Raji (cell line): Measurements from ENCODE around the gene TUFM.

Source experiments
- POLR2A ChIP-seq: IDR thresholded peaks from 2 replicates; pipeline ENCODE4 v1.6.1; 2011; ENCODE audit warnings: low read depth, low read length, control low read depth; ENCODE audit not compliant: insufficient read depth

TUFM gene

DNA sequence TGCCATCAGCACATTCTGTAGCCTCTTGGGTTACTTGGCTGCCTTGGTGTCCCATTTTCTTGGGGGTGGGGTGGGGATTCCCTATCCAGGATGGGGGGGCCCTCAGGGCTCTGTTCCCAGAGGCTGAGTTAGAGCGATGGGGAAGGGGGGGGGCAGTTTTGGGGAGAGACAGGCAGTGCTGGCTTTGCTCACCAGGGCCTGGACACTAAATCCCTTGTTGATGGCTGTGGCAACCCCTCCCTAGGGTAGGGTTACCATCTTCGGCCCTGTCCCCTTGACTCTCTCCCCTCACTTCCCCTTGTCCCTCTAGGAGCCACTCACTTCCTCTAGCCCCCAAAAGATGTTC is 31.5 kb upstream of the TUFM start:
- TF ChIP-seq POLR2A: 0 out of 2 replicates have a peak, but pooled peaks have one; percentile 12

DNA sequence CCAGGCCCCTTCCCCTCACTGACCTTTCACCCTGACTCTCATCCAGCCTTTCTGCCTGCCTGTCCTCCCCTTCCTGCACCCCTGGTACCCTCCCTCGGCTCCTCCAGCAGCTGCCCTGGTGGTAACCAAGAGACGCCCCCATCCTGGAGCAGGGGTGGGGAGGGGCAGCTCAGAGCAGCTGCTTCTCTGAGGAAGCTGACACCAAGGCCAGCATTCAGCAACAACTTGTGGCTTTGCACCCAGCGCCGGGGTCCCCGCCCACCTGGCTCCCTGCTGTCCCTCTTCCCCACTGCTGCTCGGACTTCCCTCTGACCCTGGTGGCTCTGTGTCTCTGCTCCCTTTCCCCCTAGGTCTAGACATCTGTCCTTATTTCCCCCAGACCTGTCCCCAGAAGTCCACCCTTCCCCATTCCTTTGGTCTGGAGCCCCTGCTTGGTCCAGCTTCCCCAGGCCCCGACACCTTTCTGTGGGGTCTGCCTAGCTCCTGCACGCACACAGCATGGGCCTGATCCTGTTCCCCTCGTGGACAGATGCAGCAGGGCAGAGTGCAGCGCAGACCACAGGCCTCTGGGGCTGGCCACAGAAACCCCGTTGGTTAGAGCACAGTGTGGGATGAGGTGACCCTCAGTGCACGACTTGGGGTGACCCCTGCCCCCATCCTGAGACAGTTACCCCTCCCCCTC is 31.0 kb upstream of the TUFM start:
- TF ChIP-seq POLR2A: 0 out of 2 replicates have a peak, but pooled peaks have one; percentile 5

DNA sequence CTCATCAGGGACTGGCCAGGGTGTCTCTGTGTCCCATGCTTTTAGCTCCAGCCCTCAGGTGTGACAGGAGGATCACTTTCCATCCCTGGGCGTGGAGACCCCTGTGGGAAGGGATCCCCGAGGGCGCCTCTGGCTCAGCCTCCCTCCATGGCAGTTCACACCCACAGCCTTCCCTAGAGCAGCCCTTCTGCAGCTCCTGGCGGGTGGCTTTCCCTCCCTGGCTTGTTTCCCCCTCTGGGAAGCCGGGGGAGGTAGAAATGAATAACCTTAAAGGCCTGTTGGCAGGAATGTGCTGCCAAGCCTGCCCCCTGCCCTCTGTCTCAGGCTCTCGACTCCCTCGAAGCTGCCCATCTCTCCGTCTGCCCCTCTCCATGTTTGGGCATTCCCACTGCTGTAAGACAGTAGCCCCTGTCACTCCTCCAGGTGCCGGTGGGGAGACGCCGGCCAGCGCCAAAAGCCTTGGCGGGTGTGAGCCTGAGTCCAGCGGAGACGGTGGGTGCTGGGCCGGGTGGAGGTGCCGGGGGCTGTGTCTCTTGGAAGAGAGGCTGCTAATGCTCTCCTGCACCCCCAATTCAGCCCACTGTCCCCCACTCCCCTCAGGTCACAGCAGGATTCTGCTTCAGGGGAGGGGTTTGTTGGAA is 30.0 kb upstream of the TUFM start:
- no peak for TF ChIP-seq POLR2A

DNA sequence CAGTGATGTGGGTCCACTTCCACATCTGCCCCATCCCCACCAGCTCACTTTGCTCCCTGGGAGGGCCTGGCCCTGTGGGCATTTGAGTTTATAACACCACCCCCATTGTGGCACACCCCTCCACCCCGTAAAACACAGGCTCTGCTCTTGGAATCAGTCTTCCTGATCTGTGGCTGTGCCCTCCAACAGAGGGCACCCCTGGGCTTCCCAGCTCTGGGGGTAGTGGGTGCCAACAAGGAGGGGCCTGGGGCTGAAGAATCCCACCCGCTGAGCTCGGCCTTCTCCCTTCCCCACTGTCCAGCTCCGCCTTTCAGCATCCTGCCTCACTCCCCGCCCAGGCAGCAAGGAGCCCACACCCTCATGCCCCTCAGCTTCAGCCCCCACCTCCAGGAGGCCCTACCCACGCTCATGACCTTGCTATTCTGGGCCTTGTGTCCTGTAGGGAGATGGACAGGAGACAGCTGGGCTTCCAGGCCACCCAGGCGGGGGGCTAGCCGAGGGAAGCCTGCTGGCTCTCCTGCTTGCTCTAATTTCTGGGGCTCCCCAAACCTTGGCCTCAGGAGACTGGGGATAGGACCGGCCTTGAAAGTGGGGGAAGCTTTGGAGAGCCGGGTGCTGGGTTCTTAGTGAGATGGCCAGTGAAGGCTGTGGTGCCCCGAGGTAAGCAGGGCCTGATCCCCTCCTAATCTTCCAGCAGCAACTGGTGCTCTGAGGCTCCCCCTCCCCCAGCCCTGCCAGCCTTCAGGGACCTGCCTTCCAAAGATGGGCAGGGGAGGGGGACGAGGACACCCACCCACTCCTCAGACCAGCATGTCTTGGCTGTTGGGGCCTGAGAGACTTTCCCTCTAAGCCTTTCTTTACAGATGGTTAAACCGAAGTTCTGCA is 29.2 kb upstream of the TUFM start:
- no peak for TF ChIP-seq POLR2A

DNA sequence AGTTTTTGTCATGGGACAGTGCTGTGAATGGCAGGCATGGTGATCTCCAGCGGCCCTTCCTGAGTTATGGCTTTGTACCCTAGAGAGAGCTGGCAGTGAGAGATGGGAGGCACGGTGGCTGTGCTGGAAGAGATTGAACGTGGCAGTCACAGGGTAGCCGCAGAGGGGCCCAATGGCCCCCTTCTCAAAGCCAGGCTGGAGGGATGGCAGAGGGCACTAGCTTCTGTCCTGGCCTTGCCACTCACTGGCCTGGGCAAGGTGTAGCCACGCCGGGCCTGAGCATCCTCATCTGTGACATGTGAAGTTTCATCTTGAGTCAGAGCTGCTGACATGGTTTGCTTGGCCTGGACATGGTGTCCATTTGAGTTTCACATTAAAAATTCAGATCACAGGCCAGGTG is 28.3 kb upstream of the TUFM start:
- TF ChIP-seq POLR2A: no peak

DNA sequence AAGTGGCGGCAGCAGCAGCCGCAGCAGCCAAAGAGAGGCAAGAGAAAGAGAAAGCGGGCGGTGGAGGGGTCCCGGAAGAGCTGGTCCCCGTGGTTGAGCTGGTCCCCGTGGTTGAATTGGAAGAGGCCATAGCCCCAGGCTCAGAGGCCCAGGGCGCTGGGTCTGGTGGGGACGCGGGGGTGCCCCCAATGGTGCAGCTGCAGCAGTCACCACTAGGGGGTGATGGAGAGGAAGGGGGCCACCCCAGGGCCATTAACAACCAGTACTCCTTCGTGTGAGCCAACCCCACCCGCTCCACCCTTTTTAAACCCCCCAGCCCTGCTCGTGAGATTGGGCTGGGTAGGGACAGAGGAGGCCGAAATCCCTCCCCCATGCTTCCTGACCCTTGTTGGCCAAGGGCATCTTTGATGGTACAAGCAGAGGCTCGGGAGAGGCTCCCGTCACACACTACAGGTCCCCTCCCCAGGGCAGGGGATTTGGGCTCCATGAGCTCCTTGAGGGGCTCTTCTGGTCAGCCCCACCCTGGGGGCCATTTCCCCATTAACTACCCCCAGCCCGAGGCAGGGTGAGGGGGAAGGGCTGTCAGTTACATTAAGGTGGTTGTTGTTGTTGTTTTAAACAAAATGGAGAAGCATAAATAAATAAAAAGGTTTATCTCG is 27.5 kb upstream of the TUFM start:
- no peak for TF ChIP-seq POLR2A

DNA sequence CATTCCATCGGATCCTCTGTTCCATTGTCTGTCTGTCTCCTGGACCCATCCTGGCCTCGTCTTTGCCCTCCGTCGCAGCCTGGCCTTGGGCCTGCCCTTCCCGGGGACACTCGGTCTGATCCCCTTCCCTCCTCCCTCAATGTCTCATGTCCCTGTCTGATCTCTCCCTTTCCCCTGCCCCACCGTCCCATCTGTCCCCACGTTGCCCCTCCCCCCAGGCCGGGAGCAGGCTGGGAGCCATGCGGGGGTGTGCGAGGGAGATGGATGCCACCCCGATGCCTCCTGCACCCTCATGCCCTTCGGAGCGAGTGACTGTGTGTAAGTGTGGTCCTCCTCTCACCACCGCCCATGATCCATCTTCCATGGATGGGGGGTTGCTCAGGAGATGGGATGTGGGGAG is 26.8 kb upstream of the TUFM start:
- no peak for TF ChIP-seq POLR2A

DNA sequence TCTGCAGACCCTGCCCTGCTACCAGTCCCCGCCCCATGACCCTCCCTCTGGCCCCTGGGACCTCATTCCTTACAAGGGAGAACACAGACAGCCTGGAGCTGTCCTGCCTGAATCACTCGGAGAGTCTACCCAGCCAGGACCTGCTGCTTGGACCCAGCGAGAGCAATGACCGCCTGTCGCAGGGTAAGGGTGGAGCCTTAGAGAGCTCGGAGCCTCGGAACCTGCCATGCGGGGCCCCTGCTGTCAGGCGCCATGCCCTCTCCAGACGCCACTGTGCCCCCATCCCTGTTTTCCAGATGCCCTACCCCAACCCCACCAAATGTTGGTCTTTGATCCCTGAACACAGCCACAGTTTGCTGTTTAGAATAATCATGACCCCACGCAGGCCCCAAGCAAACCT is 23.1 kb upstream of the TUFM start:
- no peak for TF ChIP-seq POLR2A

DNA sequence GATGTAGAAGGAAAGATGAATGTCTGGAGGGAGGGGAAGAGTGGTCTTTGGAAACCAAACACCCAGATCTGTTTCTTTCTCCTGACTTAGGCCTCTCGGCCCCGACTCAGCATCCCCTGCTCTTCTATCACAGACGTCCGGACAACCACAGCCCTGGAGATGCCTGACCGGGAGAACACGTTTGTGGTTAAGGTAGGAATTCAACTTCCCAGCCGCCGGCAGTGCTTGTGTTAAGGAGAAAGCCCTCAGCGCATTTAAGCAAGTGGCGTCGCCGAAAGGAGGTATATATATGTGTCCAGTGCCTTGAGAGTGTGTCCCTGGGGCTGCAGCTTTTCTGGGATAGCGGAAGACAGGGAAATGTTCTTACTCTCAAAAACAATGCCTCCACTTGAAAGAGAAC is 21.1 kb upstream of the TUFM start:
- TF ChIP-seq POLR2A: no peak

DNA sequence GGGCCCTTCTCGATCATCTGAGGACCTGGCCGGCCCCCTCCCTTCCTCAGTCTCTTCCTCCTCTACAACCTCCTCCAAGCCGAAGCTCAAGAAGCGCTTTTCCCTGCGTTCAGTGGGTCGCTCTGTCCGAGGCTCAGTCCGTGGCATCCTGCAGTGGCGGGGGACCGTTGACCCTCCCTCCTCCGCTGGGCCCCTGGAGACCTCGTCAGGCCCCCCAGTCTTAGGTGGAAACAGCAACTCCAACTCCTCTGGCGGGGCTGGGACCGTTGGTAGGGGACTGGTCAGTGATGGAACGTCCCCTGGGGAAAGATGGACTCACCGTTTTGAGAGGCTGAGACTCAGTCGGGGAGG is 20.3 kb upstream of the TUFM start:
- TF ChIP-seq POLR2A: no peak

DNA sequence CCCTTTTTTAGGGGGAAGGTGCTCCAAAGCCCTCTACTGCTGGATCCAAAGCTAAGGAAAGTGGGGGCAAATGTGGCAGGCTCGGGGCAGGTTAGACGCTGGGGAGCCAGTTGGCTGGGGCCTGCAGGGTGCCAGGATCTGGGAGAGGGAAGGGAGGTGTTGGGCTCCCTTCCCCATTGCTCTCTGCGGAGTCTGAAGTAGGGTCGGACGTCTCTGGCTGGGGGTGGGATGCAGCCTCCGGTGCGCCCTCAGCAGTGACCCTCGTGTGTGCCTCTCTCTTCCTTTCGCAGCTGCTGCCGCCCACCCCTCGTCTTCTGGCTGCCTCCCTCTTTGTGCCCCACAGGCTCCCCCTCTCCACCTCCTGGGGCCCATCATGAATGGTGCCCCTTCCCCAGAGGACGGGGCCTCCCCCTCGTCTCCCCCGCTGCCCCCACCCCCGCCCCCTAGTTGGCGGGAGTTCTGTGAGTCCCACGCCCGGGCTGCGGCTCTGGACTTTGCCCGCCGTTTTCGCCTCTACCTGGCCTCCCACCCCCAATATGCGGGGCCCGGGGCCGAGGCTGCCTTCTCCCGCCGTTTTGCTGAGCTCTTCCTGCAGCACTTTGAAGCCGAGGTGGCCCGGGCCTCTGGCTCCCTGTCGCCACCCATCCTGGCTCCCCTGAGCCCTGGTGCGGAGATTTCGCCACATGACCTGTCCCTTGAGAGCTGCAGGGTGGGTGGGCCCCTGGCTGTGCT is 19.7 kb upstream of the TUFM start:
- no peak for TF ChIP-seq POLR2A

DNA sequence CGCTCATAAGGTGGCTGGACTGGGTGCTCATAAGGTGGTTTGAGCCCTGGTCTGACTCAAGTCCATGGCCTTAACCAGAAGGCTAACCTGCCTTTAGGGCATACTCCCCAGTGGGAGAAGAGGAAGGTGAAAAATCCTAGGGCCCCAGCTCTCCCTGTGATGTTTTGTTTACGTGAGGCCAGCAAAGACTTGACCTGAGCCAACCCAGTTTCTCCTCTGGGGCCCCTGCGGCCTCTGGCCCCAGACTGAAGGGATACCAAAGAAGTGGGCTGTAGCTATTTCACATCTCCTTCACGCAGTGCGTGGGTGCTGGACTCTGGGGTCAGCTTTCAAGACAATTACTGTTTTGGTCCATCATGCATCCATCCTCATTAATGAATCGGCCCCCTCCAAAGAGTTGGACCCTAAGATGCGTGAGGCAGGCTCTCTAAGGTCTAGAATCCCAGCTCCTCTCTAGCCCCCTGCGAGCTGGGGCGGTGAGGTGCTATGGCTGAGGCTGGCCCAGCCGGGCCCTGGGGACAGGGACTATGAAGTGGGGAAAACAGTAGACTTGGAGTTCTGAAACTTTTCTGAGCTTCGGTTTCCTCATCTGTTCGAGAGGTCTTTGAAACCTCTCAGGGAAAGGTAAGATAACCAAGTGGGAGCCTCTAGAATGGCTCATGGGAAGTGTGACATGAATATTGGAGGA is 19.0 kb upstream of the TUFM start:
- TF ChIP-seq POLR2A: no peak

DNA sequence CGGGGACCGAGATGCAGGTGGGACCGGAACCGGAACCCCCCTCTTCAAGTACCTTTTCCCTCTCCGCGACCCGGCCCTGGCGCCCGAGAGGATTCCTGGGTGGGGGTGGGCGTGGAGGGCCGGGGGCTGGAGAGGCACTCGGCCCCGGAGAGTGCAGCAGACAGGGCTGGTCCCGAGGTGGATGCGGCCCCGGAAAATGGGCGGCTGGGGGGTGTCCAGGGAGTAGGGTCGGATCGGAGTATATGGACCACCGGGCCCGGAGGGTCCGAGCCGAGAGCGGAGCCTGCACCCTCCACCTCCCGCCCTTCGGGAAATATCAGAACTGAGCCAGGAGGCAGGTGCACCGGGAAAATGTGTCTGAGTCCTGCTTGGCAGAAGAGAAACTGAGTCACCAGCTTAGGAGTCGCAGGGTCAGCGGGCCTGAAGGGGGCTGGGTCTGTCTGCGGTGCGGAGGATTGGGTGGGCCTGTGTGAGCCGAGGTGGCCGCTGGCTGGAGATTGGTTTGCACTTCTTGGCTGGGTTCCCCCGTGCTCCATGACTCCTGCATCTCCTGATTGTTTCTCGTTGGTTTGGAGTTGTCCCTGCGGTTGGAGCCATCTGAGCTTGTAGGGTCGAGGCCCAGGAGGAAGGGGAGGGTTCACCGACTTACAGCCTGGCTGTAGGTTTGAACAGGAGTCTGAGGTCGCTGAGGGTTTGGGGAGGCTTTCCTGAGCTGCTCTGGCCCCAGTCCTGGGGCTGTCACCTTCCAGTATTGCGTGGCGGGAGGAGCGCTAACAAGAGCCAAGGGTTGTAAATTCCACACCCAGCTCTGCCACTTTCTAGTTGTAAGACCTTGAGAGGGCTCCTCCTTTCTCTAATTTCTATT is 18.0 kb upstream of the TUFM start:
- no peak for TF ChIP-seq POLR2A
